OCI-LY1 (cell line): ENCODE results near the gene FBLN2.

Source experiments
- EZH2 ChIP-seq: fragments of 200-600 bp; sonication (generic), shearing (Covaris generic); IDR thresholded peaks from 2 replicates; pipeline ENCODE4 v1.8.0; 2017; ENCODE audit warnings: borderline replicate concordance, mixed run types, mild to moderate bottlenecking, antibody characterized with exemption, low read length, moderate library complexity, mixed read lengths
- TF ChIP-seq, protein P1 (sequence below): fragments of 200-600 bp; sonication (generic), shearing (Covaris generic); IDR thresholded peaks from 2 replicates; pipeline ENCODE4 v1.5.1; 2017; ENCODE audit warnings: mild to moderate bottlenecking, antibody characterized with exemption, low read length, moderate library complexity, mixed read lengths

DNA sequence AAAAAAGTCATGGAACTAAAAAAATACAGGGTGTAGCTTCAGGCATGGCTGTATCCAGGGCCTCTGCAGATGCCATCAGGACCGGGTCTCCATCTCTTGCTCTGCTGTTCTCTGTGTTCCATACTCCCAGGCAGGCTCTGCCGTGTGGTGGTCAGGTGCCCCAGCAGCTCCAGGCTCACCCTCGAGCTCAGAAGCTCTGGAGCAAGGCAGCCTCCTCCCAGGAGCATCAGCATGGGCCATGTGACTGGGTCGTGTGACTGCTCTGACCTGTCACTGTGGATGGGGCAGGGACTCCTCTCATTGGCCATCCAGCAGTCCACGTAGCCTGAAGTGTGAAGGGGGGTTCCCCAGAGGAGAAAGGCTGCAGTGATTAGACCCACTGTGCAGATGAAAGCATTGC lies 8.5 kb downstream of the FBLN2 start:
- TF ChIP-seq, protein P1, sequence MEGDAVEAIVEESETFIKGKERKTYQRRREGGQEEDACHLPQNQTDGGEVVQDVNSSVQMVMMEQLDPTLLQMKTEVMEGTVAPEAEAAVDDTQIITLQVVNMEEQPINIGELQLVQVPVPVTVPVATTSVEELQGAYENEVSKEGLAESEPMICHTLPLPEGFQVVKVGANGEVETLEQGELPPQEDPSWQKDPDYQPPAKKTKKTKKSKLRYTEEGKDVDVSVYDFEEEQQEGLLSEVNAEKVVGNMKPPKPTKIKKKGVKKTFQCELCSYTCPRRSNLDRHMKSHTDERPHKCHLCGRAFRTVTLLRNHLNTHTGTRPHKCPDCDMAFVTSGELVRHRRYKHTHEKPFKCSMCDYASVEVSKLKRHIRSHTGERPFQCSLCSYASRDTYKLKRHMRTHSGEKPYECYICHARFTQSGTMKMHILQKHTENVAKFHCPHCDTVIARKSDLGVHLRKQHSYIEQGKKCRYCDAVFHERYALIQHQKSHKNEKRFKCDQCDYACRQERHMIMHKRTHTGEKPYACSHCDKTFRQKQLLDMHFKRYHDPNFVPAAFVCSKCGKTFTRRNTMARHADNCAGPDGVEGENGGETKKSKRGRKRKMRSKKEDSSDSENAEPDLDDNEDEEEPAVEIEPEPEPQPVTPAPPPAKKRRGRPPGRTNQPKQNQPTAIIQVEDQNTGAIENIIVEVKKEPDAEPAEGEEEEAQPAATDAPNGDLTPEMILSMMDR = no peak
- TF ChIP-seq EZH2 = no peak
